HEK293T (cell line): ENCODE results near the gene TLCD1.
"Not testable (repeated sequence)": the region's sequence is repeated elsewhere in the genome, so short reads cannot be mapped to it uniquely, and the experiment has no call there.

Source experiments
- ARNT ChIP-seq: fragments of 450-650 bp; IDR thresholded peaks from 2 replicates; pipeline ENCODE4 v1.6.1; 2017; ENCODE audit warnings: mild to moderate bottlenecking
- BHLHE40 ChIP-seq: fragments of 450-650 bp; IDR thresholded peaks from 2 replicates; pipeline ENCODE4 v1.6.1; 2016; ENCODE audit warnings: mild to moderate bottlenecking, moderate library complexity, borderline replicate concordance
- ELF4 ChIP-seq: fragments of 450-650 bp; IDR thresholded peaks from 2 replicates; pipeline ENCODE4 v1.6.1; 2017; ENCODE audit warnings: antibody characterized with exemption
- FOXM1 ChIP-seq: fragments of 450-650 bp; IDR thresholded peaks from 2 replicates; pipeline ENCODE4 v1.6.1; 2017; ENCODE audit warnings: mild to moderate bottlenecking, borderline replicate concordance
- NFRKB ChIP-seq: fragments of 450-650 bp; IDR thresholded peaks from 2 replicates; pipeline ENCODE4 v1.6.1; 2016; ENCODE audit warnings: mild to moderate bottlenecking, moderate library complexity
- SP1 ChIP-seq: fragments of 450-650 bp; IDR thresholded peaks from 2 replicates; pipeline ENCODE4 v1.6.1; 2017
- SUZ12 ChIP-seq: fragments of 450-650 bp; IDR thresholded peaks from 2 replicates; pipeline ENCODE4 v1.6.1; 2016; ENCODE audit warnings: mild to moderate bottlenecking
- ZNF384 ChIP-seq: fragments of 450-650 bp; IDR thresholded peaks from 2 replicates; pipeline ENCODE4 v1.6.1; 2016

DNA sequence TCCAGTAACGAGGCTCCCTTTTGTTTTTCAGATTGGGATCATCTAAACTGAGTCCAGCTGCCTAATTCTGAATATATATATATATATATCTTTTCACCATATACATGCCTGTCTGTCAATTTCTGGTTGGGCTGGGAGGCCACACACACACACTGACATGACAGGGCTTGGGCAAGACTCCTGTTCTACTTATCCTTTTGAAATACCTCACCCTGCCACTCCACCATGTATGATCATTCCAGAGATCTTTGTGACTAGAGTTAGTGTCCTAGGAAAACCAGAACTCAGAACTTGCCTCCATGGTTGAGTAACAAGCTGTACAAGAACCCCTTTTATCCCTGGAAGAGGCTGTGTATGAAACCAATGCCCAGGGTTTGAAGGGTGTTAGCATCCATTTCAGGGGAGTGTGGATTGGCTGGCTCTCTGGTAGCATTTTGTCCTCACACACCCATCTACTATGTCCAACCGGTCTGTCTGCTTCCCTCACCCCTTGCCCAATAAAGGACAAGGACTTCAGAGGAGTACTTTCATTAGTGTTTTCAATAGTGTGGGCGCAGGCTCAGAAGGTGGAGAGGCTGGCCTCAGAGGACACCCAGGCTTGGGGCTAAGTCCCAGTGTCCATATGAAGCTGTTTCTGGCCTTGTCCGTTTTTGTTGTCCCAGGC, 2.1 kb downstream of the TLCD1 start:
- not testable (repeated sequence) for TF ChIP-seq SUZ12, ARNT, FOXM1, SP1, NFRKB, ZNF384, ELF4, BHLHE40
